Spleen (tissue), 11 donors: Measurements from ENCODE around the gene PRKCZ. TPM values are rescaled to one million over a fixed set of nuclear protein-coding genes. Genes with fewer than 3 reads are reported as not detected.

Experiments used
- DNase-seq: peaks from one replicate; pipeline ENCODE4 v3.0.0-alpha.2; 2020
- H3K27ac ChIP-seq, 8 donors: fragments of 200-600 bp; sonication (generic) in 7 of 8; 1 replicate in 4 of 8; 2 replicates in 4 of 8; pipeline versions ENCODE4 v1.5.0 to v1.8.0; 2016 to 2021; ENCODE audit warnings: inconsistent platforms in 4 of 8, mild to moderate bottlenecking in 4 of 8, moderate library complexity in 1 of 8
- H3K27me3 ChIP-seq, 7 donors: fragments of 200-600 bp; sonication (generic) in 6 of 7; replicated peaks in 1 of 7; 1 replicate in 4 of 7; 2 replicates in 3 of 7; pipeline versions ENCODE4 v1.5.0 to v1.8.0; 2016 to 2021; ENCODE audit warnings: inconsistent platforms in 3 of 7, mild to moderate bottlenecking in 1 of 7
- H3K36me3 ChIP-seq, 6 donors: fragments of 200-600 bp; sonication (generic) in 5 of 6; 1 replicate in 4 of 6; 2 replicates in 2 of 6; pipeline versions ENCODE4 v1.5.0 to v1.8.0; 2016 to 2021; ENCODE audit warnings: inconsistent platforms in 2 of 6
- H3K4me1 ChIP-seq, 6 donors: fragments of 200-600 bp; sonication (generic) in 5 of 6; 1 replicate in 3 of 6; 2 replicates in 3 of 6; pipeline versions ENCODE4 v1.5.0 to v1.8.0; 2016 to 2021; ENCODE audit warnings: inconsistent platforms in 3 of 6
- H3K4me3 ChIP-seq, 8 donors: fragments of 200-600 bp; sonication (generic) in 7 of 8; 1 replicate in 4 of 8; 2 replicates in 4 of 8; pipeline versions ENCODE4 v1.5.0 to v1.8.0; 2016 to 2021; ENCODE audit warnings: inconsistent platforms in 4 of 8, mild to moderate bottlenecking in 4 of 8, moderate library complexity in 2 of 8
- H3K9me3 ChIP-seq, 8 donors: fragments of 200-600 bp; sonication (generic) in 7 of 8; 1 replicate in 4 of 8; 2 replicates in 4 of 8; pipeline versions ENCODE4 v1.5.0 to v1.8.0; 2016 to 2021; ENCODE audit warnings: inconsistent platforms in 4 of 8
- POLR2A ChIP-seq, 3 donors: fragments of 450-650 bp; IDR thresholded peaks; one replicate each; pipeline ENCODE4 v1.5.1; 2017; ENCODE audit warnings: antibody characterized with exemption in 3 of 3, mild to moderate bottlenecking in 1 of 3
- POLR2AphosphoS5 ChIP-seq, 3 donors: sonication (generic); formaldehyde crosslinking; IDR thresholded peaks; one replicate each; pipeline ENCODE4 v1.5.1; 2017; ENCODE audit warnings: antibody characterized with exemption in 3 of 3
- WGBS, 5 donors: extraction: QIAGEN DNeasy Blood & Tissue Kit in 3 of 5; methylation state at CpG; one replicate each; pipeline versions ENCODE4 v1.1.5 to v1.1.7; 2013 to 2018; 5-methylcytosine and 5-hydroxymethylcytosine counted together
- intact Hi-C: fragments of 100-400 bp; cut with DNase I; formaldehyde crosslinking; loops from one replicate; pipeline ENCODE4 v1.15.0; 2023; ENCODE audit warnings: low total_unique reads
- polyA plus RNA-seq, 3 donors: library from polyadenylated mRNA; stranded (reverse); fragments of 200-250 nt; gene quantifications; one replicate each; pipeline ENCODE4 v1.2.1, GENCODE V29; 2013
- total RNA-seq, 7 donors: library from RNA; depleted of rRNA in 3 of 7; stranded (reverse); fragments of >200 nt in 3 of 7; fragmentation: NEBNext Ultra II Directional in 4 of 7; extraction: Animal tissue kit (Norgen Biotek cat#: 25700) in 4 of 7; gene quantifications; one replicate each; pipeline versions ENCODE4 v1.1.0 to v1.2.1, GENCODE V29; 2016 to 2021
- TF ChIP-seq, protein P1 (sequence below), 11 experiments: fragments of 200-600 bp in 7 of 11; fragments of 450-650 bp in 4 of 11; sonication (generic) in 4 of 11; IDR thresholded peaks in 8 of 11; conservative IDR thresholded peaks in 3 of 11; 1 replicate in 7 of 11; 2 replicates in 4 of 11; pipeline versions ENCODE4 v1.4.0 to v1.8.0; 2016 to 2021; ENCODE audit warnings: antibody characterized with exemption in 11 of 11, inconsistent platforms in 4 of 11, mild to moderate bottlenecking in 1 of 11
- donor health status: healthy with polysubstance abuse.
- donor health status: DM: no; HTN: no; CAD: no; lungs with moderate emphysema.
- donor health status: DM: no; HTN: no; CAD: no.
- donor health status: Bipolar disorder and iron deficiency.
- donor health status: healthy.
- donor health status: DM: no; HTN: no; CAD: no.
- donor health status: DM: yes; HTN: yes; CAD: no.

PRKCZ gene
- total and polyA plus RNA-seq, 10 donors: 17.6 to 61.8 (median 34.0) TPM

DNA sequence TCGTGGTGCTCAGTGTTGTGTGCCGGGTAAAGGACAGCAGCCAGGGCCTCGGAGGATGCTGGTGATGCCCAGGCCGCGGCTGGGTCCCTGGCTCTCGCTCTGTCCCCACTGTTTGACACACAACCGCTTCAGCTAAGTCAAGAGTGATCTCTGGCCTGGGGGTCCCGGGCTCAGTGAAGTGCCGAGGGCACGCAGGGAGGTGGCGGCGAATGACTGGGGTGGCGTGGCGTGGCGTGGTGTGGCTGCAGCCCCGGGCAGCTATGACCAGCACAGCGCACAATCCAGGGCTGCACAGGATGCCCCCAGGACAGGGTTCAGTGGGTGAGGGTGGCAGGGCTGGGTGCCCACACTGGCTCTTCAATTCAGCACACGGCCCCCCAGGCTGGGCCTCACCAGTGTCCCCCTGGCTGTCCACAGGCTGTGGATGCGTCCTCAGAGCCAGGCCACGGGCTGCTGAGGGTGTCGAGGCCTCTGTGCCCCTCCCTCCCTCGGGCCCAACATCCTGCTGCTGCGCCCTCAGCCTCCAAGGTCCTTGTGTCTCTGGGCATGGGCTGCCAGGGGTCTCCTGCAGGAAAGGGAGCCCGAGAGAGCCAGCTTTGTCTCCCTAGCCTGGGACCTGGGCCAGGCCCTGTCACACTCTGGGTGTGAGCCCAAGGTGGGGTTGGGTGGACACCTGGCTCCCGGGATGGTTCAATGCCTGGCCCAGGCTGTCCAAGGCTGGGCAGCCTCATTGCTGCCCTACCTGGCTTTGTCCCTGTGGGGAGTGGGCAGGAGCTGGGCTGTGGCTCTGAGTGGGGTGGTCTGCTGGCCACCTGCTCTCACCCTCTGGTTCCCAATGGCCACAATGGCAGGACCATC lies 165.9 kb downstream of the PRKCZ start:
- TF ChIP-seq POLR2AphosphoS5 (IDR thresholded peaks at IDR 0.05) (peak in 1 of 3 donors; percentile 4), POLR2A (IDR thresholded peaks at IDR 0.05) (no peak)
- Histone ChIP-seq H3K27me3 (peaks cover 0 to 19% (median 0%) of the 10 kb centered on the region in 7 donors), H3K4me1 (peaks cover 17 to 57% (median 49%) of the 10 kb centered on the region in 6 donors), H3K4me3 (no peak overlapping the region), H3K9me3 (no peaks in the 10 kb centered on the region), H3K36me3 (no peaks in the 10 kb centered on the region), H3K27ac (peak overlapping the region in 6 of 8 donors; percentile 86 to 96 (median 92))
- WGBS, 5 donors: 82 to 89% (median 88%) methylated on average over 14 to 25 of the region's 25 CpGs
- intact Hi-C loops: no loop called here
- no peak for DNase-seq

DNA sequence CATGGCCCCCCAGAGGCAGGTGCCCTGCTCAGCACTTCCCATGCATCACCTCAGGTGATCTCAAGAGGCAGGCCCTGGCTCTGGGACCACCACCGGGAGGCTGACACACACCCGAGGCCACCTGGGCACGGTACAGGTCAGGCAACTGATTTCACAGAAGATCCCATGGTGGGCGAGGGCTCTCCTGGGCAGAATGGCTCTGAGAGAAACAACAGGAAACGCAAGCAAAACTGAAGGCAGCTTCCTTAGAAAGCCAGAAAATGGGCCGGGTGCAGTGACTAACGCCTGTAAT lies 166.5 kb downstream of the PRKCZ start:
- H3K36me3 ChIP-seq: no peaks in the 10 kb centered on the region
- peaks cover 0 to 19% (median 0%) of the 10 kb centered on the region in 7 donors for H3K27me3 ChIP-seq
- H3K4me1 ChIP-seq: peaks cover 17 to 55% (median 48%) of the 10 kb centered on the region in 6 donors
- TF ChIP-seq POLR2A (IDR thresholded peaks at IDR 0.05) (no peak), POLR2AphosphoS5 (IDR thresholded peaks at IDR 0.05) (peak in 1 of 3 donors; percentile 1)
- TF ChIP-seq, protein P1, sequence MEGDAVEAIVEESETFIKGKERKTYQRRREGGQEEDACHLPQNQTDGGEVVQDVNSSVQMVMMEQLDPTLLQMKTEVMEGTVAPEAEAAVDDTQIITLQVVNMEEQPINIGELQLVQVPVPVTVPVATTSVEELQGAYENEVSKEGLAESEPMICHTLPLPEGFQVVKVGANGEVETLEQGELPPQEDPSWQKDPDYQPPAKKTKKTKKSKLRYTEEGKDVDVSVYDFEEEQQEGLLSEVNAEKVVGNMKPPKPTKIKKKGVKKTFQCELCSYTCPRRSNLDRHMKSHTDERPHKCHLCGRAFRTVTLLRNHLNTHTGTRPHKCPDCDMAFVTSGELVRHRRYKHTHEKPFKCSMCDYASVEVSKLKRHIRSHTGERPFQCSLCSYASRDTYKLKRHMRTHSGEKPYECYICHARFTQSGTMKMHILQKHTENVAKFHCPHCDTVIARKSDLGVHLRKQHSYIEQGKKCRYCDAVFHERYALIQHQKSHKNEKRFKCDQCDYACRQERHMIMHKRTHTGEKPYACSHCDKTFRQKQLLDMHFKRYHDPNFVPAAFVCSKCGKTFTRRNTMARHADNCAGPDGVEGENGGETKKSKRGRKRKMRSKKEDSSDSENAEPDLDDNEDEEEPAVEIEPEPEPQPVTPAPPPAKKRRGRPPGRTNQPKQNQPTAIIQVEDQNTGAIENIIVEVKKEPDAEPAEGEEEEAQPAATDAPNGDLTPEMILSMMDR (IDR thresholded peaks at IDR 0.05 in 8 of 11, conservative IDR thresholded peaks at IDR 0.05 in 3 of 11): no peak
- peak overlapping the region in 5 of 8 donors; percentile 89 to 96 (median 93) for H3K27ac ChIP-seq
- no peak for DNase-seq
- intact Hi-C loops: no loop called here
- no peak overlapping the region for H3K4me3 ChIP-seq
- no peaks in the 10 kb centered on the region for H3K9me3 ChIP-seq
- WGBS, 5 donors: 68 to 89% (median 76%) methylated on average over 6 to 7 of the region's 7 CpGs

DNA sequence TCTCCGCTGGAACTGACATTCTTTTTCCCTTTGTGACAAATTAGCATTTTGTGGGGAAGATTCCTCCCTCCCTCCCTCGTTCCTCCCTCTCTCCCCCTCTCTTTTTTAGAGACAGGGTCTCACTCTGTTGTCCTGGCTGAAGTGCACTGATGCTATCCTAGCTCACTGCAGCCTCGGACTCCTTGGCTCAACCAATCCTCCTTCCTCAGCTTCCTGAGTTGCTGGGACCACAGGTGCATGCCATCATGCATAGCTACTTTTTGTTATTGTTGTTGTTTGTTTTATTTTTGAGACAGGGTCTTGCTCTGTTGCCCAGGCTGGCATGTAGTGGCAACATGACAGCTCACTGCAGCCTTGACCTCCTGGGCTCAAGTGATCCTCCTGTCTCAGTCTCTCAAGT lies 171.1 kb downstream of the PRKCZ start:
- Histone ChIP-seq H3K36me3 (no peaks in the 10 kb centered on the region), H3K27ac (no peak overlapping the region), H3K27me3 (peaks cover 0 to under 1% (median 0%) of the 10 kb centered on the region in 7 donors), H3K9me3 (no peaks in the 10 kb centered on the region), H3K4me3 (no peak overlapping the region), H3K4me1 (peaks cover 0 to 32% (median 15%) of the 10 kb centered on the region in 6 donors)
- intact Hi-C loops: no loop called here
- TF ChIP-seq POLR2A (IDR thresholded peaks at IDR 0.05): no peak
- no peak for TF ChIP-seq POLR2AphosphoS5 (IDR thresholded peaks at IDR 0.05)
- TF ChIP-seq, protein P1 (IDR thresholded peaks at IDR 0.05 in 8 of 11, conservative IDR thresholded peaks at IDR 0.05 in 3 of 11): no peak
- 72 to 88% (median 85%) methylated on average over 3 of the region's 3 CpGs for WGBS, 5 donors
- DNase-seq: no peak

DNA sequence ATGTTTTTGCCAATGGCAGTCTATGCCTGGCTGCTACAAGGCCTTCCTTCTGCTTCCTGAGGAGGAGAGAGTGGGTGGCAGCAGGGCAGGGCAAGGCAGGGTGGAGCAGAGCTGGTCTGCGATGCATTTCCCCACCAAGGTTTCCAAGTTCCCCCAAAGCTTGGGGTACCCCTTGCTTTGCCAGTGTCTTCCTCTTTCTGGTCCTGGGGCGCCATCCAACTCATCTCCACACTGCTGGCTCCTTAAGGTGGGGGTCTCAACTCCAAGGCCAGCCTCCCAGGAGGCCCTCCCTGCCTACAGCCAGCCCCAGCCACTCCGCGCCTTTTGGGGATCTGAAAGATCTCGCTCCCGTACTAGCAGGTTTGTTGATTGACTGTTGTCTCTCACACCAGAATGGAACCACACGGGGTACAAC lies 174.0 kb downstream of the PRKCZ start:
- H3K27me3 ChIP-seq: peaks cover 0 to 8% (median 0%) of the 10 kb centered on the region in 7 donors
- no peak for DNase-seq
- intact Hi-C loops: no loop called here
- no peak overlapping the region for H3K4me3 ChIP-seq
- H3K9me3 ChIP-seq: no peaks in the 10 kb centered on the region
- peak overlapping the region in 3 of 8 donors; percentile 6 to 12 (median 10) for H3K27ac ChIP-seq
- WGBS, 5 donors: 72 to 81% (median 80%) methylated on average over 5 to 7 of the region's 7 CpGs
- peaks cover 5 to 35% (median 19%) of the 10 kb centered on the region in 6 donors for H3K4me1 ChIP-seq
- TF ChIP-seq POLR2A (IDR thresholded peaks at IDR 0.05) (no peak), POLR2AphosphoS5 (IDR thresholded peaks at IDR 0.05) (no peak)
- TF ChIP-seq, protein P1 (IDR thresholded peaks at IDR 0.05 in 8 of 11, conservative IDR thresholded peaks at IDR 0.05 in 3 of 11): no peak
- no peaks in the 10 kb centered on the region for H3K36me3 ChIP-seq
